SU-DHL-6 (cell line): ENCODE results near the gene CASK.

Experiments
- EZH2phosphoT487 ChIP-seq: fragments of 200-600 bp; sonication (generic), shearing (Covaris generic); conservative IDR thresholded peaks from 2 replicates; pipeline ENCODE4 v1.6.1; 2018; ENCODE audit warnings: mild to moderate bottlenecking, antibody characterized with exemption, low read length, moderate library complexity, mixed read lengths
- TF ChIP-seq, protein P1 (sequence below): fragments of 200-600 bp; sonication (generic); IDR thresholded peaks from one replicate; pipeline ENCODE4 v1.5.1; 2017; ENCODE audit warnings: antibody characterized with exemption, mild to moderate bottlenecking, low read length, moderate library complexity; ENCODE audit not compliant: insufficient read depth, poor library complexity, severe bottlenecking

DNA sequence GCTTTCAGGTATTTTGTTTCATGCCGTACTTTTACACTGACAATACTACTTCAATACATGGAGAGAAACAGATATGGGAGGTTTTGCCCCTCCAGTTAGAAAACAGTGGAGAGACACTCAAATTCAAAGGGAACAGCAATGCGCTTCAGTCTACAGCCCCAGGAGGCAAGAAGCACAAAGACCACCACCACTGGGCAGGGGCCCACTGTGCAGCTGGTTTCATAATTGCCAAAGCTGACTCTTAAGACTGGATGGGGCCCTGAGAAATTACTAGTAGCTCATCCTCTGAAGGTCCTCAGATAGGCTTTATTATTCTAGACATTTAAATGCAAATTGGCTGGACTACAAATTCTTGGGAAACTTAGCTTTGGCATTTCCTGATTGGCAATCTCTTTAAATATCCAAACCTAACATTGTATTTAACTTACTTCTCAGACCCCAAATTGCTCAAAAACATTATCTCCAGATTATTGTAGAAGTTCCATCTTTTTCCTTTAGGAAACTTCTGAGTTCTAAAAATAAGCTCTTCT lies 320.5 kb downstream of the CASK start:
- TF ChIP-seq, protein P1, sequence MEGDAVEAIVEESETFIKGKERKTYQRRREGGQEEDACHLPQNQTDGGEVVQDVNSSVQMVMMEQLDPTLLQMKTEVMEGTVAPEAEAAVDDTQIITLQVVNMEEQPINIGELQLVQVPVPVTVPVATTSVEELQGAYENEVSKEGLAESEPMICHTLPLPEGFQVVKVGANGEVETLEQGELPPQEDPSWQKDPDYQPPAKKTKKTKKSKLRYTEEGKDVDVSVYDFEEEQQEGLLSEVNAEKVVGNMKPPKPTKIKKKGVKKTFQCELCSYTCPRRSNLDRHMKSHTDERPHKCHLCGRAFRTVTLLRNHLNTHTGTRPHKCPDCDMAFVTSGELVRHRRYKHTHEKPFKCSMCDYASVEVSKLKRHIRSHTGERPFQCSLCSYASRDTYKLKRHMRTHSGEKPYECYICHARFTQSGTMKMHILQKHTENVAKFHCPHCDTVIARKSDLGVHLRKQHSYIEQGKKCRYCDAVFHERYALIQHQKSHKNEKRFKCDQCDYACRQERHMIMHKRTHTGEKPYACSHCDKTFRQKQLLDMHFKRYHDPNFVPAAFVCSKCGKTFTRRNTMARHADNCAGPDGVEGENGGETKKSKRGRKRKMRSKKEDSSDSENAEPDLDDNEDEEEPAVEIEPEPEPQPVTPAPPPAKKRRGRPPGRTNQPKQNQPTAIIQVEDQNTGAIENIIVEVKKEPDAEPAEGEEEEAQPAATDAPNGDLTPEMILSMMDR = no peak
- TF ChIP-seq EZH2phosphoT487 = no peak
